Measurements from ENCODE around the gene AP2S1.
"Not testable (repeated sequence)": the region's sequence is repeated elsewhere in the genome, so short reads cannot be mapped to it uniquely, and the experiment has no call there.

DNA sequence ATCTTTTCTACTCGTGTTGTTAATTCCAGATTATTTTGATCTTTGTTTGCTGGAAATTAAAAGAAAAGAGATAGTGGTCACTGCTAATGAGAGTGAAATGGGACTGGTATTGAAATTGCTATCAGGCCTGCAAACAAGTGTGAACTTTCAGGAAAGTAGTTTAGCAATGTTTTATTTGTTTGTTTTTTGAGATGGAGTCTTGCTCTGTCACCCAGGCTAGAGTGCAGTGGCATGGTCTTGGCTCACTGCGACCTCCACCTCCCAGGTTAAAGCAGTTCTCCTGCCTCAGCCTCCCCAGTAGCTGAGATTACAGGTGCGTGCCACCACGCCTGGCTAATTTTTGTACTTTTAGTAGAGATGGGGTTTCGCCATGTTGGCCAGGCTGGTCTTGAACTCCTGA is 20.5 kb upstream of the AP2S1 start:
- TF ChIP-seq, protein P1, sequence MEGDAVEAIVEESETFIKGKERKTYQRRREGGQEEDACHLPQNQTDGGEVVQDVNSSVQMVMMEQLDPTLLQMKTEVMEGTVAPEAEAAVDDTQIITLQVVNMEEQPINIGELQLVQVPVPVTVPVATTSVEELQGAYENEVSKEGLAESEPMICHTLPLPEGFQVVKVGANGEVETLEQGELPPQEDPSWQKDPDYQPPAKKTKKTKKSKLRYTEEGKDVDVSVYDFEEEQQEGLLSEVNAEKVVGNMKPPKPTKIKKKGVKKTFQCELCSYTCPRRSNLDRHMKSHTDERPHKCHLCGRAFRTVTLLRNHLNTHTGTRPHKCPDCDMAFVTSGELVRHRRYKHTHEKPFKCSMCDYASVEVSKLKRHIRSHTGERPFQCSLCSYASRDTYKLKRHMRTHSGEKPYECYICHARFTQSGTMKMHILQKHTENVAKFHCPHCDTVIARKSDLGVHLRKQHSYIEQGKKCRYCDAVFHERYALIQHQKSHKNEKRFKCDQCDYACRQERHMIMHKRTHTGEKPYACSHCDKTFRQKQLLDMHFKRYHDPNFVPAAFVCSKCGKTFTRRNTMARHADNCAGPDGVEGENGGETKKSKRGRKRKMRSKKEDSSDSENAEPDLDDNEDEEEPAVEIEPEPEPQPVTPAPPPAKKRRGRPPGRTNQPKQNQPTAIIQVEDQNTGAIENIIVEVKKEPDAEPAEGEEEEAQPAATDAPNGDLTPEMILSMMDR (IDR thresholded peaks at IDR 0.05; ENCODE audit: control extremely low read depth in 1 of 3, insufficient read depth in 1 of 3, low read depth in 1 of 3, low read length in 3 of 3), result not testable (repeated sequence)
- TF ChIP-seq EP300 (IDR thresholded peaks at IDR 0.05; ENCODE audit: borderline replicate concordance in 1 of 2, low read depth in 2 of 2, low read length in 2 of 2); TBP (IDR thresholded peaks at IDR 0.05; ENCODE audit: low read depth, low read length); ZNF274 (IDR thresholded peaks at IDR 0.05; ENCODE audit: borderline replicate concordance, extremely low read depth, low read length); EZH2 (IDR thresholded peaks at IDR 0.05; ENCODE audit: low read depth, low read length, severe bottlenecking); POLR2AphosphoS5 (IDR thresholded peaks at IDR 0.05; ENCODE audit: low read depth, low read length); GABPA (IDR thresholded peaks at IDR 0.05; ENCODE audit: borderline replicate concordance, insufficient read depth, low read length); CBX8 (IDR thresholded peaks at IDR 0.05; ENCODE audit: borderline replicate concordance, low read depth, low read length); ASH2L (IDR thresholded peaks at IDR 0.05; ENCODE audit: low read length); POLR2A (IDR thresholded peaks at IDR 0.05; ENCODE audit: control extremely low read depth in 1 of 2, low read depth in 2 of 2, low read length in 2 of 2); KDM5A (IDR thresholded peaks at IDR 0.05; ENCODE audit: low read length); BRCA1 (IDR thresholded peaks at IDR 0.05; ENCODE audit: low read depth, low read length); YY1 (IDR thresholded peaks at IDR 0.05; ENCODE audit: low read depth, low read length); SRF (IDR thresholded peaks at IDR 0.05; ENCODE audit: low read depth, low read length): not testable (repeated sequence)

Measured in H1 (cell line).